Breast epithelium (tissue), 4 donors: Measurements from ENCODE around the gene PCLAF. TPM values are rescaled to one million over a fixed set of nuclear protein-coding genes. Genes with fewer than 3 reads are reported as not detected.

Experiments used
- DNase-seq, 2 donors: peaks; one replicate each; pipeline ENCODE4 v3.0.0-alpha.2; 2019; ENCODE audit warnings: low spot score in 2 of 2
- H3K27ac ChIP-seq, 2 donors: fragments of 200-600 bp; sonication (generic) in 1 of 2; one replicate each; pipeline ENCODE4 v1.5.1; 2016 to 2019; ENCODE audit warnings: mild to moderate bottlenecking in 1 of 2
- H3K27me3 ChIP-seq, 2 donors: fragments of 200-600 bp; sonication (generic) in 1 of 2; one replicate each; pipeline versions ENCODE4 v1.5.1 to v1.6.0; 2017 to 2019; ENCODE audit warnings: control low read depth in 1 of 2, mild to moderate bottlenecking in 1 of 2
- H3K36me3 ChIP-seq: fragments of 200-600 bp; one replicate; pipeline ENCODE4 v1.5.1; 2019
- H3K4me1 ChIP-seq, 2 donors: fragments of 200-600 bp; sonication (generic); one replicate each; pipeline ENCODE4 v1.5.1; 2016 to 2019; ENCODE audit warnings: control low read depth in 1 of 2
- H3K4me3 ChIP-seq, 3 donors: fragments of 200-600 bp; sonication (generic); 1 replicate in 2 of 3; 2 replicates in 1 of 3; pipeline ENCODE4 v1.5.1; 2016 to 2019; ENCODE audit warnings: mild to moderate bottlenecking in 3 of 3, moderate library complexity in 2 of 3
- H3K9me3 ChIP-seq, 2 donors: fragments of 200-600 bp; sonication (generic) in 1 of 2; one replicate each; pipeline ENCODE4 v1.5.1; 2016 to 2019; ENCODE audit warnings: control low read depth in 1 of 2
- CTCF ChIP-seq, 3 donors: fragments of 450-650 bp; IDR thresholded peaks; one replicate each; pipeline ENCODE4 v1.5.1; 2016 to 2017; ENCODE audit warnings: antibody characterized with exemption in 3 of 3, mild to moderate bottlenecking in 3 of 3, moderate library complexity in 3 of 3
- POLR2A ChIP-seq: fragments of 450-650 bp; IDR thresholded peaks from one replicate; pipeline ENCODE4 v1.6.1; 2016; ENCODE audit warnings: antibody characterized with exemption, mild to moderate bottlenecking, moderate library complexity
- POLR2AphosphoS5 ChIP-seq, 3 donors: sonication (generic); formaldehyde crosslinking; IDR thresholded peaks; one replicate each; pipeline ENCODE4 v1.6.1; 2017; ENCODE audit warnings: antibody characterized with exemption in 3 of 3
- intact Hi-C: fragments of 100-400 bp; cut with DNase I; formaldehyde crosslinking; loops from one replicate; pipeline ENCODE4 v1.15.1; 2023; ENCODE audit warnings: low total_unique reads
- total RNA-seq, 3 donors: library from RNA; depleted of rRNA; stranded (reverse); fragments of >200 nt; gene quantifications; one replicate each; pipeline ENCODE4 v1.1.0, GENCODE V29; 2016

Gene PCLAF
- total RNA-seq, 3 donors from 2014 or later = 0.48 to 0.66 (median 0.59) TPM

DNA sequence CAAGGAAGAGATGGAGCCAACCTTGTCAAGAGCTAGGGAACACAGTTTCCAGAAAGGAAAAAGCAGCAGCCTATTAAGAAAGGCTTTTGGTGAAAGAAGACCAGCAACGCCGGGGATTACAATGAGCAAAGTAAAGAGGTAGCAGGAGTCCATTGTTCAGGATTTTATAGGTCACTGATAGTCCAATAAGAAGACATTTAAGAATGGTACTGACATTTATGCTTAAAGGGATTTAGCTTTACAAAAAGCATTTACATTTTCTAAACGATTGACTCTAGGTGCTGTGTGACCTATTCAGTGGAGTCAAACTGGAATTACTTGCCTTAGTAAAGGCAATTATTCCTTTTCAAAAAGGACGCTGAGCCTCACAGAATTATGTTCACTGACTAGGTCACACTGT, 66.0 kb downstream of the PCLAF start:
- no peak for DNase-seq
- H3K4me1 ChIP-seq = no peaks in the 10 kb centered on the region
- no peak overlapping the region for H3K27ac ChIP-seq
- no peak for TF ChIP-seq POLR2AphosphoS5 (IDR thresholded peaks at IDR 0.05)
- TF ChIP-seq CTCF (IDR thresholded peaks at IDR 0.05) = no peak
- no peak for TF ChIP-seq POLR2A
- intact Hi-C loops = no loop called here
- no peaks in the 10 kb centered on the region for H3K36me3 ChIP-seq
- no peaks in the 10 kb centered on the region for H3K27me3 ChIP-seq
- H3K4me3 ChIP-seq = no peak overlapping the region
- no peaks in the 10 kb centered on the region for H3K9me3 ChIP-seq

GRCh38 chr15:64314456-64314855, 66.8 kb downstream of the PCLAF start:
- no peak overlapping the region for H3K4me3 ChIP-seq
- H3K4me1 ChIP-seq = no peaks in the 10 kb centered on the region
- no peak for DNase-seq
- no peaks in the 10 kb centered on the region for H3K36me3 ChIP-seq
- intact Hi-C loops = no loop called here
- no peaks in the 10 kb centered on the region for H3K9me3 ChIP-seq
- TF ChIP-seq POLR2AphosphoS5 (IDR thresholded peaks at IDR 0.05) (no peak), CTCF (IDR thresholded peaks at IDR 0.05) (no peak), POLR2A (no peak)
- no peak overlapping the region for H3K27ac ChIP-seq
- no peaks in the 10 kb centered on the region for H3K27me3 ChIP-seq

Other genes with a start within 250 kb of the PCLAF start
- gene SNX22, start 229.7 kb downstream of the PCLAF start, total RNA-seq = 1 to 10 TPM in 1 of 3 donors, under 1 TPM in 2; 0.48 to 1.5 (median 0.98) TPM
- gene PPIB, start 218.4 kb downstream of the PCLAF start, total RNA-seq = 100 to 1,000 TPM; 239 to 331 (median 312) TPM
- gene CSNK1G1, start 25.3 kb downstream of the PCLAF start, total RNA-seq = 10 to 100 TPM; 12.6 to 37.7 (median 31.2) TPM
- 10 to 100 TPM; 11.8 to 17.1 (median 16.1) TPM for gene TRIP4, start 6.4 kb upstream of the PCLAF start, total RNA-seq
- gene ZNF609, start 79.1 kb upstream of the PCLAF start, total RNA-seq = 10 to 100 TPM; 22.9 to 32.1 (median 29.2) TPM